ENCODE data around the gene MKNK1.
A peak's percentile ranks its signal among the peaks of the same experiment; 100 is the strongest.

The MKNK1 gene

DNA sequence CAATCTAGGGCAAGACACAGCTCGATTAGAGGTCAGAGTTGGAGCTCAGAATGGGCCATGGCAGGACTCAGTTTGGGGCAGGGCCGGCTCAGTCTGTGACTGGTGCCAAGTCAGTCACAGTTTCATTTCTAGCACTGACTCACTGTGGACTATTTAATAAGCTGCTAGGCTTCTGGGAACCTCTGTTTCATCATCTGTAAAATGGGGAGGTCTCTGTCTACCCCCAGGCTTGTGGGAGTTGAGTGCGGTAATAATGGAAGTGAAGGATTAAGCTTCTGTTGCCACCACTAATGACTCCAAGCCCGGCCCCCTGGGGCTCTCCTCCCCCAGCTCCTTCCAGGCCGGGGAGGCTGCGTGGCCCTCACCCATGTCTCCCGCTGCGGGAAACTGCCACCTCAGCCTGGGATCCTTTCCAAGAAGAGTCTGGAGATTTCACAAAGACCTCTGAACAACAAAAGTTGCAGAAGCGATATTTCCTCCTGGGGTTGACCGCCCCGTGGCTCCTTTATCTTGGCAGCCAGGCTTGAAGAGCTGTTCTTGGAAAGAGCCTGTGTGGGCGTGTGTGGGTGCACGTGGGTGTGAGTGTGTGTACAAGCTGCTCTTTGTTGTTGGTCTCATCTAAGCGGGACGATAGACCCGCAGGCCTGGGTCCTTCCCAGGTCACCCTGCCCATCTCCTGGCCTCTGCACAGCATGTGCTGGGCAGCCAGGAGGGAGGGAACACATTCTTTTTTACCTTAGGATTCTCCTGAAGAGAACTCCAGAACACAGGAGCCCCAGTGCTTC lies 81.7 kb downstream of the MKNK1 start:
- peak; percentile 71 for DNase-seq (ENCODE audit: low spot score)

DNA sequence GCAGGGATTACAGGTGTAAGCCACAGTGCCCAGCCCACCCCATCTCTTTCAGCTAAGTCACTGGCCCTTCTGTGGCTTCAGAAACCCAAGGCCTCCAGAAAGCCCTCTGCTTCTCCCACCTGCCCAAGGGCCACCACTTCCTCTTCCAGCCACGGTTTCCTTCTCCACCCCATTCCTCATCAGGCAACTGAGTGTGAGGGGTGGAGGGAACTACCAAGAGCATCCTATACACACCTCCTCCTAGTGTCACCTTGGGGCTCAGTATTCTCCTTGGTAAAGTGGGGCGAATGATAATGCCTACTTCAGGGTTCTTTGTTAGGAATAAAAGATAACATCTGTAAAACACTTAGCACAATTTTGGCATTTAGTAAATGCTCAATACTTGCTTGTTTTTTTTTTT lies 82.7 kb downstream of the MKNK1 start:
- DNase-seq (ENCODE audit: low spot score): no peak

DNA sequence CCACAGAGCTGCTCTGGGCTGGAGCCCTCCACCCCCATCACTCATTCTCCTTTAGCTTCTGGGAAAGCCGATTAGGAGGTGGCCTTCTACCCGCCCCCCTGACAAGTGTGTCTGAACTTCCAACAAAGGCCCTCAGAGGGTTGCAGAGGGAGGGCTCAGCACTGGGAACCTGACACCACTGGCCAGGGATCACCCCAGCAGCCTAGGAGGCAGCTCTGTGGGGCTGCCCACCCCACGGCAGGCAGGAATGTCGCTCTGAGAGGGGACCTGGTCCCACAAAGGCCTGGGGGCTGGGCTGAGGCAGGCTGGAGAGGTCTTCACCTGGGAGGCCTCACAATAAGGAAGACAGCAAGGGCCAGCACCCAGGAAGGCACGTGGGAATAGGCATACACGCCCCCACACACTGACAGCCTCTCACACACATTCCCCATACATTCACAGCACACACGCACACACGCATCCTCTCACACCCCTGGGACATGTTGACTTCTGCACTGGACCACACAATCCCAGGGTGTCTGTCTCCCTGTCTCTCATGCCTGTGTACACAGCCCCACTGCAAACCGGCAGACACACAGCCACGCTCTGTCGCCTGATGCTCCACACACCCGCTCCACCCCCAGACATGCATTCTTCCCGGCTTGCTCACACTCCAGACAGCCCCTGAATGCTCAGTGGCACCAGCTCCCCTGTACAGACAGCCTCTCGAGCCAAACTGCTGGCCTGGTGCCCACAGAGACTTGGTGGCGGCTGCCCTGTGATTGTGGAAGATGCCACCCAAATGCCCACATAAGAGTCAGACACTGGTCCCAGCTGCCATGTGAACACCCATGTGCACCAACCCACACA lies 83.8 kb downstream of the MKNK1 start:
- DNase-seq (ENCODE audit: low spot score): peak; percentile 94

DNA sequence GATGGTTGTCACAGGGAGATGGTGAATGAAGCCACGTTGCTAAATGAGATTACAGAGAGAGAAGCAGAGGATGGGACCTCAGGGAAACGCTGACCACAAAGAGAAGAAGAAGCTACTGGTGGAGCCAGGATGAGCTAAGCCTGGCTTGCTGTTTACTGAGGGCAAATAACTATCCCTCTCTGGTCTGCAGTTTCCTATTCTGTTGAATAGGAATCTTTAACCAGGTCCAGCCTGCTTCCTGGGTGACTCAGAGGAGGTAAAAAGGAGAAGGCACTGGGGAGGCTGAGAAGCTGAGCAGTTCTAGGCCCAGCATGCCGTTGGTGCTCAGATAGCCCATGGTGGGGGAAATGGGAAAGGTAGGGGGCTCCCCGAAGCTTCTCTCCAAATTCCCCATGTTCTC lies 84.9 kb downstream of the MKNK1 start:
- no peak for DNase-seq (ENCODE audit: low spot score)

DNA sequence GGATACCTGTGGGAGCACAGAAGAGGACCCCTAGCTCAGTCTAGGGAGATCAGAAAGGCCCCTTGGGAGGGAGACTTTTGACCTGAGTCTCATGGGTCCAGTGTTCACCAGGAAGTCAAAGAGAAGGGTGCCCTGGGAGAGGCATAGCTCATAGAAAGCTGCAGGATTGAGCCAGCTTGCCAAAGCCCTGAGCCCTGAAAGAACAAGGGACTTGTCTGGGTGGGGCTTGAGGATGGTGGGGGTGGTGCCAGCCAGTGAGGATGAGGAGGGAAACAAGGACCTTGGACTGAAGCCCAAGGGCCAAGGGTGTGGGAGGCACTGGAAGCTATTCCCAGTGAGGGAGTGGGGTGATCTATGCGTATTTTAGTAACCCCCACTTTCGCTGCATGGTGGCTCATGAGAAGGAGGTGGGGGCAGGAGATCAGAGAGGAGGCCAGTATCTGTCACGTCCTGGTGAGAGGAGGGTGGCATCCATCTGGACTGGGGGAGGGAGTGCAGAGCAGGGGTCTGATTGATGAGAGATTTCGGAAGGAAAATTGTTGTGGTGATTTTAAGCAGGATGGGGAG lies 86.1 kb downstream of the MKNK1 start:
- no peak for DNase-seq (ENCODE audit: low spot score)

DNA sequence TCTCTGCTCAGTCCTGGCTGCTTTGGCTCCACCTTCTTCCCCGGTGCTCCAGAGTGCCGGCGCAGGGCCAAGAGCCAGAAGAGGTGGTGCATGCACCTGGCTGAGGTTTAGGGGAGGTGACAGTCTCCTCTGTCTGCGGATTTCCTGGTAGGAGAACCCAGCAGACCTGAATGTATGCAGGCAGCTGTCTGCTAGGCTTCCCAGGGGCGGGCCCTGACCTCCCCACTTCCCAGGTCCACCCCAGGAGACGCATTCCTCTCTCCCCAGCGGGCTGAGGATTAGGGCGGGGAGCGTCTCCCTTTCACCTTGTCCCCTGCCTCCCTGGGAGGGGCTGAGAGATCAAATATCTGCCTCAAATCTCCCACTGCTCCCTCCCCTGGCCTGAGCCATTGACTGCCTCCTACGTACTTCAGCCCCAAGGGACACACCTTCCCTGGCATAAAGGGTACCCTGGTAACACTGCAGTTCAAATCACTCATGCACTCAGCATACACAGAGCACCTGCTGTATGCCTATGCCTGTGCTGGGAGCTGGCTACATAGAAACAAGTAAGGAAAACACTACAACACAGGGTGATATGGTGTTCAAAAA lies 87.0 kb downstream of the MKNK1 start:
- no peak for DNase-seq (ENCODE audit: low spot score)

DNA sequence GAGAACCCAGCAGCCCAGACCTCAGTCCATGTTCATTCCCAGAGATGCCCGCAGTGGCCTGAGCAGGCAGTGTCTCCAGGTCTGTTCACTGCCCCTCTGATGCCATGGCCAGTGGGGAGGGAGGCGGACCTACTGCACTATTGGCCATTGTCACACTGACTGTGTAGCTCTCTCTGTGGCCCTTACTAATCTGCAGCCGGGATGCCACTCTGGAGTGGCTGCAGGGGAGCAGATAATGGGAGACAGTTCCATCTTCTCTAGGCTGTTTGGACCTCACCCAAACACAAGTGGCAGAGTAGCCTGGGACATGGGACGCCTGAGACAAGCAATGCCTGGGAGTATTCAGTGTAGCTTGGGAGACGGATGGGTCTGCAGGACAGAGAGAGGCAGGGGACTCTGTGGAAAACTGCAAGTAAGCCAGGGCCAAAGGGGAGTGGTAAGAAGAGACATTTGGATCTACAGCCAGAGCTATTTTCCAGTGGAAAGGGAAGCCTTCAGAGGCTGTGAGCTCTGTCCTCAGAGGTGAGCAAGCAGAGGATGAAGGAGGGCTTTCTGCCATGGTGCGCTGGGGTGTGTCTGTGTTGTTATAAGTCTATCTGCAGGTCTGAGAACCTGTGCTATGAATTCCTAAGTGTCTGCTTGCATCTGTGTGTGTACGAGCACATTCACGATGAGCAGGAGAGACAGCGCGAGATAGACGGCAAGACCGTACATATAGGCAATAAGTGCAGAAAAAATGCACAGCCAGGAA lies 87.7 kb downstream of the MKNK1 start:
- DNase-seq (ENCODE audit: low spot score): no peak

DNA sequence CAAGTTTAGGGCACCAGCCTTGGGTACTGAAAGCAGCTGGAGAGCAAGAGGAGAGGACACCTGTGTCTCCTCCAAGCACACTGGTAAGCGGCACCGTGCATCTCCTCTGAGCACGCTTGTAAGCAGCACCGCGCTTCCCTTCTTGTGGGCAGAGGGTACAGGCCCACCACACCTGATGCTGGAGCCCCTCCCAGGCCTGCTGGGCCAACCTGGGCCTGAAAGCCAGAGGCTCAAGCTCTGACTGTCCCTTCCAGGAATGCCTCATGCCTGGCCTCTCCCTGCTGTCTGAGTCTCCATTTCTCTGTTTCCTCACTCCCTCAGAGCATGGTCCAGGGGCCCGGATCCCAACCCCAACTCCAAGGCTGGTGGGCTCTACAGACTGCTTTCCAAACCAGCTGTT lies 88.5 kb downstream of the MKNK1 start:
- no peak for DNase-seq (ENCODE audit: low spot score)

DNA sequence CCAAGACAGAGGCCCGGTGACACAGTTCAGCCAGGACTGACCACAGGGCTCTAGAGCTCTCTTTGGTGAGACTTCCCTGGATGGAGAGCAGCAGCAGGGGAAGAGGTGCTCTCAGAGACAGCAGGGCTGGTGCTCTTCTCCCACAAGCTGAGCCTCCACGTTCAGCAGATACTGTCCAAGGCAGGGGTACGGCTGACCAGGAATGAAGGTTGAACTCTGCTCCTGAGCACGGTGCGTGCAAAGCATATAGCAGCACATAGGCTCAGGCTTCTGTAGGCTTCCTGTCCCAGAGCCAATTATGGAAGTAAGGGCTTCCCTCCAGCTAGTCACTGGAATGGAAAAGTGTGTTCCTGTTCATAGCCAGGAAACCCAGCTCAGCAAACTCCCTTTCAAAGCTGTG lies 90.5 kb downstream of the MKNK1 start:
- no peak for DNase-seq (ENCODE audit: low spot score)

DNA sequence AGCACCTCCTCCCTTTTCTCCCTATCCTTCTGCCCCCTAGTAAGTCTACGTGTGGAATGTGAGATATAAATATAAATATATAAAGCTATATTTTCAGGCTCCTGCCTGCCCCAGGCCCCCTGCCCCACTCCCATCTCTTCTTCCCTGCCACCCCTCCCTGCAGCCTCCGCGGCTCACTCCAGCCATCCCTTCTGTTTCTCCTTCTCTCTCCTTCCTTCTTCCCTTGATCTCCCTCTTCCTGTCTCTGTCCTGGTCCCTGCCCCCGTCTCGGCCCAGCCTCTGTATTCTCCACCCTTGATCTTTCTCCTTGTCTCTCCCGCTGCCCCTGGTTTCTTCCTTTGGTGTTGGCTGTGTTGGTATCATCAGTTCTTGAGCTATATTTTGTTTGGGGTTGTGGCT lies 91.3 kb downstream of the MKNK1 start:
- no peak for DNase-seq (ENCODE audit: low spot score)

DNA sequence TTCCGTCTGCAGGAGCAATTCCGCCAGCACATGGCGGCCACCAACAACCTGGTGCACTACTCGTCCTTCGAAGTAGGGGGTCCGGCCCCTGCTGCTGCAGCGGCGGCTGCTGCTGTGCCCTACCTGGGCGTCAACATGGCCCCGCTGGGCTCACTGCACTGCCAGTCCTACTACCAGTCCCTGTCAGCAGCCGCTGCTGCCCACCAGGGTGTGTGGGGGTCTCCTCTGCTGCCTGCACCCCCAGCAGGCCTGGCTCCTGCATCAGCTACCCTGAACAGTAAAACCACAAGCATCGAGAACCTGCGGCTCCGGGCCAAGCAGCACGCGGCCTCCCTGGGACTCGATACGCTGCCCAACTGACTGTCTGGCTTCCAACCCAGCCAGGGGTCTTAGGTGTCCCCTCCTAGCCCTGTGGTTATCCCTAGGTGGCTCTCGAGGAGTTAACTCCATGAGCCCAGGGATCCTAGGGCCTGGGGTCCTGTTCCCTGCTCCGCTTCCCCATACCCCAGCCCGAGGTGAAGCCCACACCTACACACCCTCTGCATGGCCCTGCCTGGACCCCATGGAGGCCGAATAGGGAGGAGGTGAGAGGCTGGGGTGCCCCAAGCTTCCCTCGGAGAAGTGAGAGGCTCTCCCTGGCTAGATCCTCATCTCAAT lies 91.8 kb downstream of the MKNK1 start:
- DNase-seq (ENCODE audit: low spot score): no peak

DNA sequence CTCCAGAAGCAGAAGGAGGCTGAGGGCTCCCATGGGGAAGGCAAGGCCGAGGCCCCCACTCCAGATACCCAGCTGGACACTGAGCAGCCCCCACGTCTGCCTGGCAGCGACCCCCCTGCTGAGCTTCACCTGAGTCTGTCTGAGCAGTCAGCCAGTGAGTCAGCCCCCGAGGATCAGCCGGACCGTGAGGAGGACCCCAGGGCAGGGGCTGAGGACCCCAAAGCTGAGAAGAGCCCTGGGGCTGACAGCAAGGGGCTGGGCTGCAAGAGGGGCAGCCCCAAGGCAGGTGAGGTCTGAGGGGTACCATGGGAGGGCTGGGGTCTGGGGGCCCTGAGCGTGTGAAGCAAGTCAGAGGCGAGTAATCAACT lies 93.1 kb downstream of the MKNK1 start:
- DNase-seq (ENCODE audit: low spot score): no peak

DNA sequence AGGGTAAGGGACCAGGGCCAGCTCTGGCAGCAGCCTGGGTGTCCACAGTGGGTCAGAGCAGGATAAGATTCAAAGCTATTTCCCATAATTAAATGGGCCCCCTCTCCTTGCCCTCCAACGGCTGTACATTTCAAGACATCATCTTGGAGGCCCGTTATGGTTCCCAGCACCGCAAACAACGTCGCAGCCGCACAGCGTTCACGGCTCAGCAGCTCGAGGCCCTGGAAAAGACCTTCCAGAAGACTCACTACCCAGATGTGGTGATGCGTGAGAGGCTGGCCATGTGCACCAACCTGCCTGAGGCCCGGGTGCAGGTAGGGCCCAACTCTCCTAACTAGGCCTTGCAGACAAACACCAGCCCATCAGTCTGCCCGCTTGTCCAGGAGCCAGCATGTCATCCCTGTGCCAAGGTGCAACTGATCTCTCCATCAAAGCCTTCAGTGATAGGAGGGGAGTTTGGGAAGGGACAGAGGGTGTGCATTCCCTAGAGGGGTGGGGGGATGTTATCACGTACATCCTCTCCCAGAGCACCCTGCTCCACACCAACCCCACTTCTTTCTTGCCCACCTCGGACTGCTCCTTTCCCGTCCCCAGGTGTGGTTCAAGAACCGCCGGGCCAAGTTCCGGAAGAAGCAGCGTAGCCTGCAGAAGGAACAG lies 93.6 kb downstream of the MKNK1 start:
- DNase-seq (ENCODE audit: low spot score): no peak

DNA sequence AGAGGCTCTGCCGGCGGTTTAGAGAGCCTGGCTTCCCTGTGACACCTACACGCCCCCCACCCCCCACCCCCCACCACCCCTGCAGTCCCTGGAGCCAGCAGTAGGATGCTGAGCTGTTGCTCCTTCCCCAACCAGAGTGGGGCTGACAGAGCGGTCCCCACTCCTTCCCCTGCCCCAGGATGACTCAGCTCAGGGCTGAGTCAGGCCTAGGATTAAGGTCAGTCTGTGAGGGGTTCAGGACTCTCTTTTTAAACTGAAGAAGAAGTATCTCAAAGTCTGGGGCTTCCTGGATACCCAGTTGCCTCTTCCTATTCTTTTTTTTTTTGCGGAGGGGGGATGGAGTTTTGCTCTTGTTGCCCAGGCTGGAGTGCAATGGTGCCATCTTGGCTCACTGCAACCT lies 95.3 kb downstream of the MKNK1 start:
- peak; percentile 65 for DNase-seq (ENCODE audit: low spot score)
